OCI-LY1 (cell line): ENCODE measurements around the gene INTS13.
"Not testable (repeated sequence)": the region's sequence is repeated elsewhere in the genome, so short reads cannot be mapped to it uniquely, and the experiment has no call there.

Experiments
- H2AFZ ChIP-seq: fragments of 200-600 bp; sonication (generic), shearing (Covaris generic); 2 replicates; pipeline ENCODE4 v1.6.0; 2014; ENCODE audit warnings: antibody characterized with exemption, mild to moderate bottlenecking, low read length
- H3F3A ChIP-seq: fragments of 200-600 bp; sonication (generic), shearing (Covaris generic); 2 replicates; pipeline ENCODE4 v1.6.0; 2014; ENCODE audit warnings: mild to moderate bottlenecking, antibody characterized with exemption, low read length, moderate library complexity; ENCODE audit not compliant: insufficient read depth
- H3K27ac ChIP-seq: fragments of 200-600 bp; sonication (generic); 2 replicates; pipeline ENCODE4 v1.5.1; 2014; ENCODE audit warnings: low read length, mixed run types, mild to moderate bottlenecking, low read depth; ENCODE audit not compliant: poor library complexity, severe bottlenecking
- H3K27me3 ChIP-seq: fragments of 200-600 bp; sonication (generic); 2 replicates; pipeline ENCODE4 v1.6.0; 2014; ENCODE audit warnings: antibody characterized with exemption, mild to moderate bottlenecking, low read length, moderate library complexity; ENCODE audit not compliant: insufficient read depth
- H3K36me3 ChIP-seq: fragments of 200-600 bp; sonication (generic); 2 replicates; pipeline ENCODE4 v1.6.1; 2014; ENCODE audit warnings: mild to moderate bottlenecking, antibody characterized with exemption, low read length, moderate library complexity, mixed read lengths; ENCODE audit not compliant: insufficient read depth
- H3K4me1 ChIP-seq: fragments of 200-600 bp; sonication (generic); 2 replicates; pipeline ENCODE4 v1.5.1; 2014; ENCODE audit warnings: mild to moderate bottlenecking, low read length, moderate library complexity; ENCODE audit not compliant: insufficient read depth, severe bottlenecking
- H3K4me2 ChIP-seq: fragments of 200-600 bp; sonication (generic), shearing (Covaris generic); 2 replicates; pipeline ENCODE4 v1.6.1; 2014; ENCODE audit warnings: low read length
- H3K4me3 ChIP-seq: fragments of 200-600 bp; sonication (generic); 2 replicates; pipeline ENCODE4 v1.5.1; 2014; ENCODE audit warnings: low read length, low read depth, mild to moderate bottlenecking, mixed read lengths; ENCODE audit not compliant: poor library complexity, severe bottlenecking
- H3K79me2 ChIP-seq: fragments of 200-600 bp; shearing (Covaris generic); 2 replicates; pipeline ENCODE4 v1.6.1; 2016; ENCODE audit warnings: mixed run types, low read length, mixed read lengths; ENCODE audit not compliant: insufficient read depth
- H3K9ac ChIP-seq: fragments of 200-600 bp; sonication (generic), shearing (Covaris generic); 2 replicates; pipeline ENCODE4 v1.6.1; 2014; ENCODE audit warnings: mild to moderate bottlenecking, low read length, mixed read lengths
- H3K9me2 ChIP-seq: fragments of 200-600 bp; sonication (generic), shearing (Covaris generic); 2 replicates; pipeline ENCODE4 v1.6.1; 2014; ENCODE audit warnings: low read depth, mild to moderate bottlenecking, low read length, mixed read lengths
- H3K9me3 ChIP-seq: fragments of 200-600 bp; shearing (Covaris generic); 2 replicates; pipeline ENCODE4 v1.6.1; 2014; ENCODE audit warnings: low read length, mixed read lengths
- H4K20me1 ChIP-seq: fragments of 200-600 bp; sonication (generic), shearing (Covaris generic); 2 replicates; pipeline ENCODE4 v1.6.0; 2016; ENCODE audit warnings: mild to moderate bottlenecking, low read length; ENCODE audit not compliant: insufficient read depth
- CTCF ChIP-seq: fragments of 200-600 bp; sonication (generic), shearing (Covaris generic); IDR thresholded peaks from 2 replicates; pipeline ENCODE4 v1.5.1; 2017; ENCODE audit warnings: mild to moderate bottlenecking, antibody characterized with exemption, low read length, moderate library complexity, mixed read lengths
- EZH2 ChIP-seq: fragments of 200-600 bp; sonication (generic), shearing (Covaris generic); IDR thresholded peaks from 2 replicates; pipeline ENCODE4 v1.8.0; 2017; ENCODE audit warnings: borderline replicate concordance, mixed run types, mild to moderate bottlenecking, antibody characterized with exemption, low read length, moderate library complexity, mixed read lengths

INTS13 gene

GRCh38 chr12:26906024-26906423 lies 31.8 kb downstream of the INTS13 start:
- no peak overlapping the region for H2AFZ ChIP-seq
- H3K4me2 ChIP-seq, result no peak overlapping the region
- no peaks in the 10 kb centered on the region for H4K20me1 ChIP-seq
- TF ChIP-seq CTCF (no peak), EZH2 (no peak)
- H3K27me3 ChIP-seq, result no peaks in the 10 kb centered on the region
- H3K36me3 ChIP-seq, result peaks cover 98% of the 10 kb centered on the region
- H3K9me2 ChIP-seq, result no peaks in the 10 kb centered on the region
- no peak overlapping the region for H3K27ac ChIP-seq
- no peaks in the 10 kb centered on the region for H3K9me3 ChIP-seq
- H3K4me3 ChIP-seq, result no peak overlapping the region
- no peaks in the 10 kb centered on the region for H3F3A ChIP-seq
- H3K9ac ChIP-seq, result no peak overlapping the region
- no peaks in the 10 kb centered on the region for H3K79me2 ChIP-seq
- no peaks in the 10 kb centered on the region for H3K4me1 ChIP-seq

- H3K9ac ChIP-seq, H3K27ac ChIP-seq, H3K9me2 ChIP-seq, H3K79me2 ChIP-seq, H3K4me1 ChIP-seq, H4K20me1 ChIP-seq, H3K27me3 ChIP-seq, H2AFZ ChIP-seq, H3K4me2 ChIP-seq, H3F3A ChIP-seq, H3K4me3 ChIP-seq, H3K9me3 ChIP-seq: not testable (repeated sequence)
- H3K36me3 ChIP-seq, result peaks cover 87% of the 10 kb centered on the region
These were observed 34.4 kb downstream of the INTS13 start for GRCh38 chr12:26903396-26903795.

GRCh38 chr12:26896913-26897312 lies 40.9 kb downstream of the INTS13 start:
- Histone ChIP-seq H3K9me2 (no peaks in the 10 kb centered on the region), H3F3A (no peaks in the 10 kb centered on the region), H3K9me3 (no peaks in the 10 kb centered on the region), H3K4me2 (no peak overlapping the region), H3K27ac (no peak overlapping the region), H3K4me1 (no peaks in the 10 kb centered on the region), H3K27me3 (no peaks in the 10 kb centered on the region), H2AFZ (no peak overlapping the region), H3K36me3 (peaks cover 41% of the 10 kb centered on the region), H3K79me2 (no peaks in the 10 kb centered on the region), H4K20me1 (no peaks in the 10 kb centered on the region), H3K4me3 (no peak overlapping the region), H3K9ac (no peak overlapping the region)
- TF ChIP-seq EZH2, result no peak
- no peak for TF ChIP-seq CTCF

GRCh38 chr12:26895672-26896071 lies 42.1 kb downstream of the INTS13 start:
- Histone ChIP-seq H2AFZ (no peak overlapping the region), H3K9me3 (no peaks in the 10 kb centered on the region), H3K79me2 (no peaks in the 10 kb centered on the region), H3K4me2 (no peak overlapping the region), H3K27me3 (no peaks in the 10 kb centered on the region), H3K4me3 (no peak overlapping the region), H3K9ac (no peak overlapping the region), H3F3A (no peaks in the 10 kb centered on the region), H3K27ac (no peak overlapping the region), H3K36me3 (peaks cover 33% of the 10 kb centered on the region), H4K20me1 (no peaks in the 10 kb centered on the region), H3K4me1 (no peaks in the 10 kb centered on the region), H3K9me2 (no peaks in the 10 kb centered on the region)
- TF ChIP-seq EZH2 (no peak), CTCF (no peak)
